M059J (cell line): ENCODE results near the gene FNBP1. TPM values are rescaled to one million over a fixed set of nuclear protein-coding genes. Genes with fewer than 3 reads are reported as not detected.
"Not testable (repeated sequence)": the region's sequence is repeated elsewhere in the genome, so short reads cannot be mapped to it uniquely, and the experiment has no call there.

Experiments used
- DNase-seq: peaks from one replicate; pipeline ENCODE4 v3.0.0-alpha.2; 2012; ENCODE audit warnings: low read depth
- total RNA-seq: library from RNA; depleted of rRNA; stranded (reverse); fragments of >200 nt; shearing (Covaris generic); gene quantifications from 2 replicates; pipeline ENCODE4 v1.2.3, GENCODE V29; 2014

FNBP1 gene
- total RNA-seq, 1 experiment from 2014 or later = 24.2 TPM

DNA sequence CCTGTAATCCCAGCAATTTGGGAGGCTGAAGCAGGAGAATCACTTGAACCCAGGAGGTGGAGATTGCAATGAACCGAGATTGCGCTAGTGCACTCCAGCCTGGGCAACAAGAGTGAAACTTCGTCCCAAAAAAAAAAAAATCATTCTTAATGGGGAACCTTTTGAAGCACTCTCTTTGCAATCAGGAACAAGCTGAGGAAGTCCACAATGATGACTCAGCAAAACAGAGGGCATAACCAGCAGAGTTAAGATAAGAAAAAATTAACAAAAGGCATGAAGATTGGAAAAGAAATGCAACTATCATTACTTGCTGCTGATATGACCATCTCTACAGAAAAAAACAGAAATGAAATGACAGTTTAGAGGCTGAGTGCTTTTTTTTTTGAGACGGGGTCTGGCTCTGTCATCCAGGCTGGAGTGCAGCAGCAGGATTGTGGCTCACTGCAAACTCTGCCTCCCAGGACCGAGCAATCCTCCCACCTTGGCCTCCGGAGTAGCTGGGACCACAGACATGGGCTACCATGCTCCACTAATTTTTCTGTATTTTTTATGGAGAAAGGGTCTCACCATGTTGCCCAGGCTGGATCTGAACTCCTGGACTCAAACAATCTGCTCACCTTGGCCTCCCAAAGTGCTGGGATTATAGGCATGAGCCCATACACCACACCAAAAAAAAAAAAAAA, 88.0 kb downstream of the FNBP1 start:
- DNase-seq = peak; percentile 44

- no peak for DNase-seq
Observed at GRCh38 chr9:129953736-129954135, 89.3 kb downstream of the FNBP1 start.

- DNase-seq = no peak
Observed at GRCh38 chr9:129952337-129952736, 90.7 kb downstream of the FNBP1 start.

DNA sequence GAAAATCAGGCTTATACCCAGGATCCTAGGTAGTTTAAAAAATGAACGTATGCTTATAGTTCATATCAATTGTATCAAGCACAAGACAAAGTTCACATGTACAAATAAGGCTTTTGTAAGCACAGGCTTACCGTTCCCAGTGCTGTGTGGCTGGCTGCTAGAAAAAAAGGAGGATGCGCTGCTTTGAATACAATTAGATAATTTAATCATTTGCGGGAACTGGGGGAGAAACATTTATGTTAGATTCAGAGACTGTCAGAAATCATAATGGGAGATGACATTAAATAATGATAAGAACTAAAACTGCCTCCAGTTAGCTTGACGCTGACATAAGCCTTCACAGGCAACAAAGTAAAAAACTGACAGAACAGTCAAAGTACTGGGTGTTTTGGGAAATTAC, 93.2 kb downstream of the FNBP1 start:
- DNase-seq = no peak

DNA sequence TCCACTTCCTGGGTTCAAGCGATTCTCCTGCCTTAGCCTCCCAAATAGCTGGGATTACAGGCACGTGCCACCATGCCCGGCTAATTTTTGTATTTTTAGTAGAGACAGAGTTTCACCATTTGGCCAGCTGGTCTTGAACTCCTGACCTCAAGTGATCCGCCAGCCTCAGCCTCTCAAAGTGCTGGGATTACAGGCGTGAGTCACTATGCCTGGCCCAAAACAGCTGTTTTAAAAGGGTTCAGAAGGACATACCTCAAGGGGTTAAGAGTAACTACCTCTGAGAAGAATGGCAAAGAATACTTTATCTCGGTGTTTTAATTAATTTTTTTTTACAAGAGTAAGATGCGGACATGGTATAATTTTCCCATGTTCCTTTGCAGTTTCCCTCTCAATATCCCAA, 94.4 kb downstream of the FNBP1 start:
- DNase-seq = not testable (repeated sequence)

- DNase-seq = no peak
Observed at GRCh38 chr9:129946246-129946995, 96.6 kb downstream of the FNBP1 start.

DNA sequence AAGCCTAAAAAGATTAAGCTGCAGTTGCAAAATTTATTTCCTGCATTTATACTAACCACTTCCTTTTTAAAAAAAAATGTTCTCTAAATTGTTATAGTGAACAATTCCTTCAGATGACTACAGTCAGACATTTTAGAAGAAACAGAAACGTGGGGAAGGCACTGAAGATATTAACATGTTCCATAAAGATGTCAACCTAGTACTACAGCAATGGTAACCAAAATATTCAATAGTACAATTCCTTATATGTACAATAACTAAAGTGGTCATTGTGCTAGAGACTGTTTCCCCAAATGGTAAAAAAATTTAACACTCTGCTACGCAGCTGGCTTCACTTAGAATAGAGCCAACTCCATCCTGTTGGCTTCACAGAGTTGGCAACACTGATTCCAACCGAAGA, 97.7 kb downstream of the FNBP1 start:
- no peak for DNase-seq

DNA sequence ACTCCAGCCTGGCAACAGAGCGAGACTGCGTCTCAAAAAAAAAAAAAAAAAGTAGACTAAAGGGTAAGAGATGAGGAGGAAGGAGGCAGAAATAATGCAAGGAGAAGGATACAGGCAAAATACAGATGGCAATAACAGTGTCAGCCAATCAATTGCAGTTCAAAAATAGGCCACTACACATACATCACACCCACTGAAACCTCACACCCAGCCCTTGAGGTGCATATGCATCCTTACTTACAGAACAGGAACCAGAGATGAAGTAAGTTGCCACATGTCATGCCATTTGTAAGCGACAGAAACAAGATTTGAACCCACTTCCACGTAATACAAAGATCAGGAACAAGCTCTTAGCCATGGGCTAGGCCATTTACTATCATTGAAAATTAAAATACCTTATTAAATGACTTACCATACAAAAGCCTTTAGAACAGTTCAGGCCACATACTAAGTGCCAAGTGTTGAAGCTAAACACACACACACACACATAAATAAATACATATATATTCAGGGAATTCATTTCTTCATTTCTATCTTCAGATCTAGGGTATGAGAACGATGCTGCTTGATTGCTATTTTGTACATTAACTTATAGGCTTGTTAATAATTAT, 98.4 kb downstream of the FNBP1 start:
- DNase-seq = no peak

GRCh38 chr9:129939431-129939830, 103.6 kb downstream of the FNBP1 start:
- DNase-seq = no peak

DNA sequence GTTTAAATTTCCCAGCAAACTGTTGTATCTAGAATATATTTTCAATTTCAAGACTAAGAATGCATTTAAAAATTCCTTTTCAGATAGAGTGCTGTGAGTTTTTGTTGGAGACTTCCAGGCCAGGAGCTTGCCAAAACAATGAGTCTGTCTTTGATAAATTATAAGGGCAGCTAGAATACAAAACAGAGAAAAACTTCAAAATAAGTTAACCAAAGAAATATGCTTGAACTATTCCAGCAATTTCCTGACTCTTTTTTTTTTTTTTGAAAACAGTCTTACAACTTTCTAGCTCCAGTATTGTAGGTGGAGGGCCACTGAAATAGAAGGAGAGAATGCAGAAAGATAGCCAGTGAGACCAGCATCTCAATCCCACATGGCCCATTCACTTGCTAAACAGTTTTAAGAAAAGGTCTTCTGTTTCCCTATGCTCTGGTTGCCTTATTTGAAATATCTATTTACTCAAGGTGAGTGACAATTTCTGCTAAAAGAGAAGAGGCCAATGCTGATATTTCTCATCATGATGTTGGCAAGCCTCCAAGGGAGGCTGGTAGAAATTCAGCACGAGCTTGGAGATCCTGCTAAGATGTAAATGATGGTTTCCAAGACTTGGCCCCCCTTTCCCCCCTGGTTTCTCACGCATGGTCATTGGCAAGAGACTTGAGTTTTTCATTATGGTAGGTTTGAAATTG, 104.6 kb downstream of the FNBP1 start:
- DNase-seq = peak; percentile 23

DNA sequence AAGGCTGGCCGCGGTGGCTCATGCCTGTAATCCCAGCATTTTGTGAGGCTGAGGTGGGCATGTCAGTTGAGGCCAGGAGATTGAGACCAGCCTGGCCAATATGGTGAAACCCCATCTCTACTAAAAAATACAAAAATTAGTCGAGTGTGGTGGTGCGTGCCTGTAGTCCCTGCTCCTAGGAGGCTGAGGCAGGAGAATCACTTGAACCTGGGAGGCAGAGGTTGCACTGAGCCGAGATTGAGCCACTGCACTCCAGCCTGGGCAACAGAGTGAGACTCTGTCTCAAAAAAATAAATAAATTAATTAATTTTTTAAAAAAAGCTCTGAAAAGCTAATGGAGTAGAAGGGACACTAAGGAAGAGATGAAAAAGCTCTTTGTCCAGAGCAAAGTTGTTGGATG, 105.1 kb downstream of the FNBP1 start:
- DNase-seq = not testable (repeated sequence)

DNA sequence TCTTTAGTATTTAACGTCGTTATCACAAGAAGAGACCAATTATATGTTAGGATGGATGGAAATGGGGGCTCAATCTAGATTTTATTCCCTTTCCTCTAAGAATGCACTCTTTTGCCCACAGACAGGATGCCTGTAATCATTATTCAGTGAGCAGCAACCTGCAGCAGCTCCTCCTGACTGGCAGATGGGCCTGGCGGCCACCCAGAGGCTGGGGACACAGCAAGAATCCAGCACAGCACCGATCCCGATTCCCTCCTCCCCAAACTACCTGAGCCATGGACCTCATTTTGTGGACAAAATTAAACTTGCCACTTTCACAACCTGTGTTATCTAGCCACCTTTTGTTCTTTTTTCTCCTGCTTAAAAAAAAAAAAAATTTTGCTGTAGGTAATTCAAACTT, 106.8 kb downstream of the FNBP1 start:
- no peak for DNase-seq

GRCh38 chr9:129934780-129935179, 108.2 kb downstream of the FNBP1 start:
- no peak for DNase-seq

DNA sequence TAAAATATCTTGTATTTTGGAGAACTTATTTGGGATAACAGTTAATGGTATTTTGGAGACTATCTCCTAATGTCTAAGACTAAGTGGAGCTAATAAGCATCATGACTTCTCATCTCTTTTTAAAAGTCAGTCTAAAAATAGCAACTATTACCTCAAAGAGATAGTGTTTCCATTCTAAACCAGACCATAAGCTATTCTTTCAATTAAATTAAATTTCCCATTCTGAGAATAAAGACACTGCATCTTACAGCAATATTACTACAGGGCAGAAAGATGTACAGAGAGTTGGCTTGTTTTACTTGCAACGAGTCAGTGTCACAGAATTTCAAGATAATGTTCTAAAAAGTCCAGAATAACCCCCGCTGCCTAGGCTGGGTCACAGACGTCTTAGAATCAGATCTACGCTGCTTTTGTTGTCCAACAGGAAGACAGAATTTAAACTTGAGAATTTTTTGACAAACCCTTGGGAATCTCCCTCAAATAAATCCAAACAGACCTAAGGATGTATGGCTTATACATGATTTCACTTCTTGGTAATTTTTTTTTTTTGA, 108.9 kb downstream of the FNBP1 start:
- no peak for DNase-seq

DNA sequence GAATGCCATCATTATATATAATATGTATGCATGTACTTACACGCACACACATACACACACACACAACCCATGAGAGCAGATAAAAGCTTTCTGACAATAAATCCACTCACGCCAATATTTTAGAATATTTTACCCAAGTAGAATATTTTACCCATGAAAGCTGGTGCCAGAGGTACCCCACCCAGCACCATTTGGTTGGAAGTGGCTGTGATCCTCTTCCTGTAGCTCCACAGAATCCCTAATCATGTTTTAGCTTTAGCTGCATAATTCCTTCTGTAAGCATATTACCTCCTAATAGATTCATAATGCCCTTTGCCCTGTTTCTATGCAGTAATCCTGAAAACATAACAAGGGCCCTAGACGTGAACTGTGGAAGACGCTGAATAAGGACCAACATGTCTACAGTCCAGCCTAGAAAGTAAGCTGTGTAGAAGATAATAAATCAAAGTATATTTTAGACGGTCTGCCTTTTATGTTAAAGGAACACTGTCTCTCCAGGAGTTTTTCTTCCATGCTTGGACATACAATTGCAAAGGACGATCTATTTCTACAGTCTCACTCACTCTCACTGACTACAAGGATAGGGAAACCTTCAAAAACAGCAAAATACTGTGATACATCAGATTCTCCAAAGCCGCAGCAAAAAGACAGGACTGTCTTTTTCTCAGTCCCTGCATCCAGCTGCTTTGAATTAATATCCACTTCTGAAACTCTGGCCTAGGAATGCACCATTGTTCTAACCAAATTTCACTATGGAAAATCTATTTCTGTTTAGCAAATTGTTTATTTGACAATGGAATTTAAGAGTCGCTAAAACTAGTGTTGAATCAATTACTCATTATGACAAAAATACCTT, 109.6 kb downstream of the FNBP1 start:
- no peak for DNase-seq

- DNase-seq = no peak
Observed at GRCh38 chr9:129932303-129933151, 110.5 kb downstream of the FNBP1 start.

DNA sequence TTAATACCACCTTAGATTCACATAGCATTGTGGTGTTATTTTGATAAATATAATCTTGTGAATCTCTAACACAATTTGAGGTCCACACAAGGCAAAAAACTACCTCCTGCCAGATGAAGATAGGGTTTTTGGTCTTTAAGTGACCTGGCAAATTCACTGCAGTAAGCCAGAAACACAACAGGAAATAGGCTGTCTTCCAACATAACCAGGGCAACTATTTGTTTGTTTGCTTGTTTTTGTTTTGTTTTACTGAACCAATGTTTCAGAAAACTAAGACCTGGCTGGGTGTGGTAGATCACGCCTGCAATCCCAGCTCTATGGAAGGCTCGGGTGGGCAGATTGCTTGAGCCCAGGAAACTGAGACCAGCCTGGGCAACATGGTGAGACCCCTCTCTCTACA, 112.2 kb downstream of the FNBP1 start:
- no peak for DNase-seq

DNA sequence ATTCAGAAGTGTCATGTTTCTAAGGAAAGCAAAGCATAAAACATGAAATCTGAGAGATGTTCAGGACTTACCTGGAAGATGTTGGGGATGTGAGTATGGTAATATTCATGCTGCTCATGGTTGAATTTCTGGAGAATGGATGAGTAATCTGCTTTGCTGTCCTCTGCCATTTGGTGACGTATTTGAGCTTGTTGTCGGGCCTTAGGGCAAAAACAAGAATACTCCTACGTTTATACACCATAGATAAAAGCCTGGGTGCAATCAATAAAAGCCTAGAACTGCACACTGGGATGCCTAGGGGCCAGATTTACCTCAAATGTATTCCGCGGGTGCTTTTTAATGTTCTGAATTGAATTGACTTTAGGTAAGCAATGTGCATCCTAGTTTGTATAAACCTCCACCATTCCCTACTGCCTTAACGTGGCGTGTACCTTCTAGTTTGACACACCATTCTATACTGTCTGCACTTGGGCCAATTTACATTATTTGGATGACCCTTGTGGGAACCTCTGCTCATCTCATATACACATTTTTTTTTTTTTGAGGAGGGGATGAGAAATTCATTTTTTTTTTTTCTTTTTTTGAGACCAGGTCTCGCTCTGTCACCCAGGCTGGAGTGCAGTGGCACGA, 113.4 kb downstream of the FNBP1 start:
- peak; percentile 7 for DNase-seq

DNA sequence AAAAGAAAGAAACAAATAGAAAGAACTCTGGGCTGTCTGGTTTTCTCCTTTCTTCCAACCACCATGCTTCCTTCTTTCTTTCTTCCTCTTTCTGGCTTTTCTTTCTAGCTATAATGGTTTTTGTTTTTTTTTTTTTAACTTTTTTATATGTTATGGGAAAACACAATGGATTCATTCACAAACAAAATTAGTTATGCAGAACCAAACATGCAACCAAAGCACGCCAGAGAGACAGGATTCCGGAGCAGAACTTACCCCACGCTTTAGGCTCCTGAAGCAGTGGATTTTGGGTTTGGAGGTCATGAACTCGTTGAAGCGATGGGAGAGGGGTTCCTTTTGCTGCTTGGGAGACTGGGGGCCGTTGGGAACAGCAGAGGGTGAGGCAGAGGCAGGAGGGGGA, 119.4 kb downstream of the FNBP1 start:
- DNase-seq = no peak

- DNase-seq = no peak
Observed at GRCh38 chr9:129921905-129922304, 121.1 kb downstream of the FNBP1 start.
